HG03378 (cell line): ENCODE measurements around the gene ACTL8.

Experiments
- ATAC-seq: cut with Tn5 transposase; IDR thresholded peaks from one replicate; pipeline ENCODE4 v1.9.1; 2021; ENCODE audit warnings: mild to moderate bottlenecking, moderate library complexity; ENCODE audit not compliant: unreplicated experiment

Gene ACTL8, protein sequence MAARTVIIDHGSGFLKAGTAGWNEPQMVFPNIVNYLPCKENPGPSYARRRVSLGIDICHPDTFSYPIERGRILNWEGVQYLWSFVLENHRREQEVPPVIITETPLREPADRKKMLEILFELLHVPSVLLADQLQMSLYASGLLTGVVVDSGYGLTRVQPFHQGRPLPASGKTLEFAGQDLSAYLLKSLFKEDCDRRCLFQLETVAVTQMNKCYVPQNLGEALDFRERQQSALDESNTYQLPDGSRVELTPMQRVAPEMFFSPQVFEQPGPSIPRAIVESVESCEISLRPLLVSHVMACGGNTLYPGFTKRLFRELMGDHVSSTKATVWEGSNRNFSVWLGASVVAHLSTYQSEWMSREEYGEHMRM

DNA sequence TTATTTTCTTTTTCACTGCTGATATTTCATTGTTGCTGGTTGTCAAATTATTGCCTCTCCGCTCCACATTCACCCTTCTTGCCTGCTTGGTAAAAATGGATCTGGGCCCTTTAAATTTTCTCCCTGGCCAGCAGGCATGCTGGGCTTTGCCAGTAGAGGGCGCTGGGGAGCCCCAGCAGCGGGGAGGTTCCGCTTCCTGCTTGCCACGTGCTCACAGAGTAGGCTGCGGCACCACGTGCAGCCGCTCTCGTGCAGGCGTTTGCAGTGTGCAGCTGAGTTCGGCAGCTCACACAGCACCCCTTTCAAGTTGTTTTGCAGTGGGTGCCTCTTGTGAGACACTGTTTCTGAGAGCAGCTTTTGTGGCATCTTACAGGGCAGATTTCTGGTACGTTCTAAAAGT is at the start of gene ACTL8:
TSS of gene ACTL8 (plus strand) at position 214 of the 400 bp plus-strand sequence. CDS start 67,676 bp downstream, outside the sequence.
- no peak for ATAC-seq

DNA sequence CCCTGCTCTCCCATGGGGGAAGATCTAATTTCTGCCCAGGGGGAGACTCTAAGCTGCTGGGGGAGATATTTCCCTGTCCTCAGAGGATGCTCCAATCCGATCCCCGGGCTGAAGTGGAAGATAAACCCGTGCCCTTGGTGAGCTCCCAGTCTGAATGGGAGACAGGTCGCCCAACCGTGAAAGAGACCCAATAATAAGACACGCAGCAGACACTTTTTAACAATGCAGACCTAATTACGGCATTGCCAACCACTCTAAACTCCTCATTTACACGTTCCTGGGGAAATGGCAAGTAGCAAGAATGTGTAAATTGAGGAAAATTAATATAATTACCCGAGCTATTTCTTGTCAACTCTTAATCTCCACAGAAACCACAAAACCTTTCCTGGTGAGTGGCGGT is 48.7 kb upstream of the ACTL8 start:
- ATAC-seq = no peak

DNA sequence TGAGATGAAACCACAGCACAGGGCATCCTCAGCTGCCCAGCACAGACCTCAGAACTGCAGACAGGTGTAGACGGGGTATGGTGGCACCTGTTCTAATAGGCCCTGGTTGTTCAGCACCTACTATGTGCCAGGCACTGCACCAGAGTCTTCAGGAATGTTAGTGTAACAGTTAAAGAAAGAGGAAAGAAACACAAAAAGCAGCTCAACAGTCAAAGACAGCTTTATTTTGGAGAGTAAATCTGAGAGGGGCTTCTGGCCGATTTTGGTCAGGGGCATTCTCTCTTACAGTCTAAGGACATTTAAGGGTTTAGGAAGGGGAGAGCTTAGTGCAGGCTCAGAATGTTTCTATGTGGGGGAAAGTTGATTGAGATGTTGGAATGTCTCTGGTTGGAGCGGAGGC is 45.2 kb upstream of the ACTL8 start:
- no peak for ATAC-seq

DNA sequence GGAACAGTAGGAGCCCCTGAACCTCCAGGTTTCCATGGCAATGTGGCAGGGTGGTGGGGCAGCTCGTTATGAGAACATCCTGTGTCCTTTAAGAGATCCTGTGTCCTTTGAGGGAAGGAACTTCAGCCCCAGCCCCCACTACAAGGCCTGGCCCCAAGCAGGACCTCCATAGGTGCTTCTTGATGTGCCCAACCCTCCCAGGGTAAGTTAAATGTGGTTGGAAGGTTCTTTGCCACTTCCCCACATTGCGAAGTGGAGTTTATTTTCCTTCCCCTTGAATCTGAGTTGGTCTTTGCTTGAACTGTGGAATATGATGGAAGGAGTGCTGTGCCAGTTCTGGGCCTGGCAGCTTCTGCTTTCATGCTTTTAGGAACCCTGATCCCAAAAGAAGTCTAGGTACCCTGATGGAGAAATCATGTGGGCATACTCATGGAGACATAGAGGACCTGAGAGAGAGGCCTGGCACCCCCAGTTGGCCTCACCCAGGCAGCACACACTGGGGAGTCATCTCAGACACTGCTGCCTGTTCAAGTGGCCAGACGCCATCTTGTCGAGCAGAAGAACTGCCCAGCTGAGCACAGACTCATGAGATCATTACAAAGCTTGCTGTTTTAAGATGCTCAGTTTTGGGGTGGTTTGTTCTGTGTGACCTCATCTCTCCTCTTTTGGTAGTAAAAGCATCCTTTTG is 44.1 kb upstream of the ACTL8 start:
- ATAC-seq = no peak

DNA sequence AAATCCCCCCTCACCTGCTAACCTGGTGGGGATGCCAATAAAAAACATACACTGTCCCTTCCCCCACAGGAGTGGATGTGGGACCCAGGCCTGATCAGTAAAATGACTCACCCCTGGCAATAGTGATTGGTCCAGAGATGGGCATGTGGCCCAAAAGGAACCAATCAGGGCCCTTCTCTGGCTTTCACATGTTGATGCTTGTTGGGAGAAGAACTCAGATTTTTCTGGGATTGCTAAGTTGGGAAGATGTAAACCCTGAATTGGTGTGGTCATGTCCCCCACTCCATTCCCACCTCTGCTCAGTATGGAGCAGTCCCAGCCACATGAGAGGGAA is 43.6 kb upstream of the ACTL8 start:
- no peak for ATAC-seq

DNA sequence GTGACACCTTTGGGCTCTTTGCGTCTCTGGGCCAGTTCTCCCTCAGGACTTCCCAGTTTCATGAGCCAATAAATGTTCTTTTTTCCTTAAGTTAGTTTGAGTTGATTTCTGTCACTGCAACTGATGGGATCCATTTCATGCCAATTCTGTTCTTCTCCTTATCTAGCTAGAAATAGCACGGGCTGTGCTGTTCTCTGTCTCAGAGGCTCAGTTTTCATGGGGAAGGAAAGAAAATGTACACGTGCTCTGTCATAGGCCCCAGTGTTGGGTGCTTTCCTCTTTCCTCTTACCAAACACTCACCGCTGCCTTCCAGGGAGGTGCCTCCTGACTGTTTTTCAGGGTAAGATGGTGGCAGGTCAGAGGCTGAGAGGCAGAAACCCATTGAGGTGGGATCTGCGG is 43.2 kb upstream of the ACTL8 start:
- ATAC-seq = no peak

DNA sequence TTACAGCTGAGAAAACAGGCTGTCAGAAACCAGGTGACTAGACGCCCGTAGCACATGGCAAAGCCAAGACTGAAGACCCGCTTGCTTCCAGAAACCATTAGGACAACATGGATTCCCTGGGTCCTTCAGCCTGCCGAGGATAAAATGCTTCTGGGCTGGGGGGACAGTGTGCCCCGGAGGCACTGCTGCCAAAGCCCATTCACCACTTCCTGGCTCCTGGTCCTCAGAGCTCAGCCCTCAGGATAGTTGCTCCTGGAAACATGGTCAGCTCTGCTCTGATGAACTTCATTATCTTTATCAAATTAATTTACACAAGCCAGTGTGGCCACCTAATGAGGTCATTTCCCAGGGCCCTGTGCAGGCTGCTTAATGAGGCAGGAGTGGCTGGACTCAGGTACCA is 41.1 kb upstream of the ACTL8 start:
- ATAC-seq = no peak

DNA sequence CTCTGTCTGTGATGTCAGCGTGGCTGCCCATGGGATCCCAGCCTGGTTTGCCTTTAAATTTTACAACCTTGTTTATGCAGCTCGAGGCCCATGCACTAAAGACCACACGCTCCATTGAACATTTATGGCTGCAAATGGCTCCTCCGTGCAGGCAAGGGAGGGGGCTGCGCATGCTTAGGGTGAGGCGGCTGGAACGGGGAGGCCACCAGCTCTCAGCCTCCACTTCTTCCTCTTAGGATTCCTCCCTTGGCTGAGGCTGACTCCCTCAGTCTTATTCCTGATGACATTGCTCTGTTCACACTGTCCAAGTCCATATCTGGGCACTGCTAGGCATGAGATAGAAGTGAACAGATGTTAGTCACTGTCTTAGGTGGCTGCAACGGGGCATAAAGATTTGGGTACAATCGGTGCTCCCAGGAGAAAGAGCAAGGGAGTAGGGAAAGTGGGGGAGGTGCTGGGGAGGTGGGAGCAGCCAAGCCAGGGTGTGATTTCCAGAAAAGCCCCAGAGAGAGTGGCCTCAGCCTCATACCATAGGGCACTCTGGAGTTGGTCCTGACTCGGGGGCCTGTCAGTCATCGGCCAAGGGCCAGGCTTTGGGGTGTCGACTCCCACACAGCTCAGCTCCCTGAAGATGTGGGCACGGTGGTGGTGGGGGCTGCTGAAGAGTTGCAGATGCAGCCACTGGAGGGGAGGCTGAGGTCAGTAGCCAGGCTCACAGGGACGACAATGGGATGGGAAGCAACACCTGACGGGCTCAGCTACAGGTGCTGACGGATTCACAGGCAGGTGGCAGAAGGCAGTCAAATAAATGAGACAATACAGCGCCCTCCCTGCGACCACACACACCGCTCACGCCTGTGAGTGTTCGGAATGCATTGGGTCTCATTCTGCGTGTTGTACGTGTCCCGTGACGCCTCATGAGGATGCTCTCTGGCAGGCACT is 37.3 kb upstream of the ACTL8 start:
- ATAC-seq = no peak

DNA sequence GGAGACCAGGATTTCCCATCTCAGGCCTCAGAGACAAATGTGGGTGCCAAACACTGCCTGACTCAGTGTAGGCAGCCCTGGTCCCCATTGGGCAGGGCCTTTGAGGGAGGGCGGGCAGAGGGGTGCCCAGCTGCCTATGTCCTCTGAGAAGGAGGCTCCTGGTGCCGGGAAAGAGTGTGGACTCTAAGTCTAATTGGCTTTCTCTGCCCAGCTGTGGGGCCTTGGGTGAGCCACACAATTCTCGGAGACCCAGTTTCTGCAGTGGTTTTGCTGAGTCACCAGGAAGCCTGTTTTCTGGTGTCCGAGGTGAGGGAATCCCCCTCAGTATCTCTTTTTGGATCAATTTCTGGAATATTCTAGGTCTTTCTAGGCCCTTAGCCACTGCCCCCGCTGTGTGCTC is 35.3 kb upstream of the ACTL8 start:
- ATAC-seq = no peak

DNA sequence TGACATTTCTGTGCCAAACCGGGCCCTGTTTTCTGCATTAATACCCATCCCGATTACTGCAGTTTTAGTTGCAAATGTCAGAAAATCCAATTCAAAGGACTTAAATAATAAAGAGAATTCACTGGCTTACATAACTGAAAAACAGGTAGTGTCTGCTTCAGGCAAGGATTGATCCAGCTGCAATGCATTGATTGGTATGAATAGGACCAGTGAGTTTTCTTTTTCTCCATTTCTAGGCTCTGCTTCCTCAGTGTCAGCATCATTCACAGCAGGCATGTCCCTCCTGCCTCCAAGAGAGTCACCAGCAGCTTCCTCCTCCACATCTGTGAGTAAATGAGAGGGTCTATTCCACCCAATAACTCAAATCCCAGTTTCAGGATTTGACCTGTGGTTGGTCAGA is 33.7 kb upstream of the ACTL8 start:
- no peak for ATAC-seq

DNA sequence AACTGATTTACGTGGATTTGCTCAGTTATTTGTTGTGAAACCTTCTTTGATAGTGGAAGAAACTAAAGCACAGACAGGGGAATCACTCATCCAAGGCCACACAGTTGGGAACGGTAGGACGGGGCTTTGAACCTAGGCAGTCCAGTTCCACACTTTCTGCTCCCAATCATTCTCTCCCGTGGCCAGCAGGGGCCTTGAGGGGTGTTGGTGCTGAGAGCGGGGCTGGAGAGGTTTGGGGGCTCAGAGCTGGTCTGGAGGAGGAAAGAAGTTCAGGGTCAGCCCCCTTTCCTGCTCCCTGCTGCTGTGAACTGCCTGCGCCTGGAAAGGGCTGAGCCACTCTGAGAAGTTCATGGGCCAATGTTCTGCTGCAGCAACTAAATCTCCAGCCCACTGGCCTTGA is 31.4 kb upstream of the ACTL8 start:
- no peak for ATAC-seq

DNA sequence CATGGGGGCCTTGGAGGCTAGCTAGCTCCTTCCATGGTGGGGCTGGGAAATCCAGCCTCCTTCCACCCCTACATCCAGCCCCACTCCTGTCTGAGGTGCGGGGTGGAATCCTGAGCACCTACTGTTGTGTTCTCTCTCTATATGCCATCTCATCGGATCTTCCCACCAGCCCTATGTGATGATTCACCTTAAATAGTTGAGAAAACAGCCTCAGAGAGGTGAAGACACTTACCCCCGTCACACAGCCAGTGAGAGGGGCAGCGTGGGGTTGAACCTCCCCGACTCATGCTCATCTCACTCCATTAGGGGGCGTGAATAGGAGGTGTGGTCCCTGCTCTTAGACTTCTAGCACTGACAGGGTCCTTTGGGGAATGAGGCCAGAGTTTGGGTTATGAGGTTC is 31.0 kb upstream of the ACTL8 start:
- no peak for ATAC-seq

DNA sequence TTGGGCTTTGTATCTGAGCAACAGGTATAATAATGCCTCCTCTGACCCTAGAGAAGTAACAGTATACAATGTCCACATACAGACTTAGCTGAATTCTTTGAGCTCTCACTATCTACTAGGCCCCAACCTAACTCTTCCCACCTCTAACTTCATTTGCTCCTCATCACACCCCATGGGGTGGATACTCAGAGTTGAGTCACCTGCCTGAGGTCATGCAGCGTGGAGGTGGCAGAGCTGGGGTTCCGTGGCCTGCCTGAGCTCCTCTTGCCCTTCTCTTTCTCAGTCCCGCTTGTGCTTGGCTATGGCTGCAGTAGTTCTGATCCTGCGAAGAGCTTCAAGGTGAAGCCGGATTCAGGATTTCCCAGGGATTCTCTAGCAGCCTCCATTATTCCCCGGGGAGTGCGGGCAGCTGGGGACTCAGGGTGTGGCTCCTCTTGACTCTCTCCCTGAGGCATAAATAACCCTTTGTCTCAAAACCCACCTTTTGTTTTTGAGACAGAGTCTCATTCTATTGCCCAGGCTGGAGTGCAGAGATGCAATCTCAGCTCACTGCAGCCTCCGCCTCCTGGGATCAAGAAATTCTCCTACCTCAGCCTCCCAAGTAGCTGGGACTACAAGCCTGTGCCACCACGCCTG is 29.9 kb upstream of the ACTL8 start:
- no peak for ATAC-seq

DNA sequence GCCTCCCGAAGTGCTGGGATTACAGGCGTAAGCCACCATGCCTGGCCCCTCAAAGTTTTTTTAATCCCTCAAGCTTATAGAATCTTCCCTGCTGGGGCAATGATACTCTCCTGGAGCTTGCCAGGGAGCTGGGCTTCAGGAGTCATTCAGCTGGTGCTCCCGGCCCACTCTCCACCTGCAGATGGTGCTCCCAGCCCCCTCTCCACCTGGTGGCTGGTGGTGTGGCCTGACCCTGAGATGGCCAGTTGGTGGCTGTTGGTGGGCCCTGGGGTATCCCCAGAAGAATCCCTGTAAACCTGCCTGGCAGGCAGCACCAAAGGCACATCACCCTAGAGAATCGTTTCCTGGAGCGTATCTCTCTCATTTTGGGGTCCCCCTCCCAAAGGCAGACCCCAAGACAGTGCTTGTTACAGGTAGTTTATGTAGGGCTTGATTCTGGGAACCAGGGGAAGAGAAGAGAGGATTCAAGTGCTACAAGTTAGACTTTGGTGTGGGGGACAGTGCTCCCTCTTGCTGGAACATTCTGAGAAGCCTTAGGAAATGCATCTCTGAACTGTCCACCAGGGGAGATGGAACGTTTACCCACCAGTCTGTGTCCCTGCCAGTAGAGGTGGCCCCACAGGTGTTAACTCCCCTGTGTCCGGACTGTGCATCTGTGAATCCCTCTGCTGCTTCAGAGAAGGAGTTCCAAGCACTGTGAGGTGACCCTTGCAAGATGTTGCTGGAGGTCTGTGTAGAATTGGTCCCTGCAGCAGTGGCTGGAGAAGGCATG is 29.1 kb upstream of the ACTL8 start:
- no peak for ATAC-seq

DNA sequence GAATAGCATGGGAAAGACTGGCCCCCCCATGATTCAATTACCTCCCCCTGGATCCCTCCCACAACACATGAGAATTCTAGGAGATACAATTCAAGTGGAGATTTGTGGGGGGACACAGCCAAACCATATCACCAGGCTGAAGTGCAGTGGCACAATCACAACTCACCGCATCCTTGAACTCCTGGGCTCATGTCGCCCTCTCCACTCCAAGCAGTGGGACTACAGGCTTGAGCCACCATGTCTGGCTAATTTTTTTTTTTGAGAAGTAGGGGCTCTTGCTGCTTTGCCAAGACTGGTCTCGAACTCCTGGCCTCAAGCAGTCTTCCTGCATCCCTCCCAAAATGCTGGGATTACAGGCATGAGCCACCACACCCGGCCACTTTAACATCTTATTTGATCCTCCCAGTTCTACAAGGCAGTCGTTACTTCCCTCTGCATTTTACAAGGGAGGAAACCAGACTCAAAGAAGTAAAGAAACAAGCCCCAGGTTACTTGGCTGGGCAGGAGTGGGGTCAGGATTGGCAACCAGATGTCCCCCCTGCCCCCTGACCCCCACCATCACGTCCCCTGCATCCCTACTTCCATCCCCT is 26.9 kb upstream of the ACTL8 start:
- ATAC-seq = no peak

DNA sequence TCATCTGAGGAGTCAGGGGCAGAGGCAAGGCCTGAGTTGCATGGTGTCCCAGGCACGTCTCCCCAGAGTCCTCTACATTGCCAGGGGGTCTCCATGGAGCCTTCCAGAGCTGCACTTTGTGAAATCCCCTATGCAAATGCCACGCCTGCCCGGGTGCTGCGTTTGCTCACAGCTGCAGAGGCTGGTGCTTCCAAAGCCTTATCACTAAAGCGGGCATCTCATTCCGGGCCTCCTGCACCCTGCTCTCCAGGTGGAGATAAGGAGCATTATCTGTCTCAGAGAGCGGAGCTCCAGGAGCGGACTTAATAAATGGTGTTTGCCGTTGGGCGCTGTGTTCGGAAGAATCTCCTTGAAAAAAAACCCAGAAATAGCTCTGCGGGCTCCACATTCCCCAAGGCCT is 25.9 kb upstream of the ACTL8 start:
- no peak for ATAC-seq

DNA sequence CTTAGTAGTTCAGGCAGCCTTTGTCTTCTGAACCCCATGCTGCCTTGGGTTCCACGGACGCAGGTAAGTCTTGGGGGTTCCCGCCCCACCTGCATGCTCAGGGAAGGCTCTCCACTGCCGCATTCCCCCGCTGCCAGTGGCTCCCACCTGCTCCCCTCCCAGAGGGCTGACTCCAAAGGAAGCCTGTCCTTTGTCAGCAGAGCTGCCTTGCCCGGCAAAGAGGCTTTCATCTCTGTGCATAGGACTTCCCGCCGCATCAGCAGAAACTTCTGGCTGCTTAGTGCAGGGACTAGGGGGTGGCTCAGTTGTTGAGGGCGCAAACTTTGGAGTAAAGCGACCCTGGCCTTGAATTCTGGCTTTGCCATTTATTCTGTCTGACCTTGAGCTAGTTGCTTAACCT is 25.2 kb upstream of the ACTL8 start:
- no peak for ATAC-seq

DNA sequence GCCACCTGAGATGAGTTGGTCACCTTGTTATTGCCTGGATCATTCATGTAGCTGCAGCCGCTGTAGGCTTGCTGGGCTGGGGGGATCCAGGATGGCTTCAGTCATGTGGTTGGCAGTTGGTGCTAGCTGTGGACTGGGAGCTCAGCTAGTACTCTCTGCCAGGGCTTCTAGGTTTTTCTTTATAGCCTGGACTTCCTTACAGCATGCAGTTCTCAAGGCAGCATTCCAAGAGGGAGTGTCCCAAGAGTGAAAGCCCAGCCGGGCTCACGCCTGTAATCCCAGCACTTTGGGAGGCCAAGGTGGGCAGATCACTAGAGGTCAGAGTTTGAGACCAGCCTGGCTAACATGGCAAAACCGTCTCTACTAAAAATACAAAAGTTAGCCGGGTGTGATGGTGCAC is 23.7 kb upstream of the ACTL8 start:
- no peak for ATAC-seq

DNA sequence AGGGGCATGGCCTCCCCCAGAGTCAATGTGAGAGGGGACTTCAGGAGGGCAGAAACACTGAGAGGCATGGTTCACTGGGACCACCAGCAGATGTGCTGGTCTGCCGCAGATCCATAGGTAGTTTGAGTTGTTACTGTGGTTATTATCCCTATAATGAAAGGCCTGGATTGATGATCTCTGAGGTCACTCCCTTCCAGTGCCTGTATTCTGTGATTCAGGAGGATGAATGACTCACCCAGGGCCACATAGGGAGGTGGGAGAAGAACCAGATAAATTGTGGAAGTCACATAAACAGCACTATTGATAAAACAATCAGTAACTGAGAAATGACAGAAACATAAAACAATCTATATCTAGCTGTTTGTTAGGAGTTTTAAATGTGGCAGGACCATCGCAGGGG is 22.7 kb upstream of the ACTL8 start:
- ATAC-seq = no peak

DNA sequence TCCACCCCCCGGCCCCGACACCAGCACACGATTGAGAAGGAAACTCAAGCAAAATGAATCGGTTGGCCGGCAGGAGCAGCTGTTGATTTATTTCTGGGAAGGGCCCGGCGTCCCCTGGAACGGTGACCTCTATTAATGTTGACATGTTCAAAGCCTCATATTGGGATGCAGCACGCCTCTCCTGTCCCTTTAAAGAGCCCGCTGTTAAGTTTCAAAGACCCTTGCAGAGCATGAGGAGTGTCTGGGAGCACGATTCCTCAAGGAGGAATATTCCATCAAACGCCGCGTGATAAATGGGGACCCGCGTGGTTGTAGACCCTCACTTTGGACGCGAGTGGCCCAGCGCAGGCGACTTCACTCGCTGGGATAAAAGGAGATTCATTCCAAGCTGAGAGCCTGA is 21.5 kb upstream of the ACTL8 start:
- ATAC-seq = no peak
